Brain pericyte (primary cell): Measurements from ENCODE around the gene CAPN9.
A peak's percentile ranks its signal among the peaks of the same experiment; 100 is the strongest.

ENCODE experiments used
- DNase-seq: peaks from one replicate; pipeline ENCODE4 v3.0.0-alpha.2; 2012; ENCODE audit warnings: low read depth, low spot score

The CAPN9 gene

GRCh38 chr1:230848235-230848634, 101.0 kb downstream of the CAPN9 start:
- DNase-seq = no peak

GRCh38 chr1:230849451-230850224, 102.5 kb downstream of the CAPN9 start:
- peak; percentile 85 for DNase-seq

GRCh38 chr1:230850547-230850946, 103.4 kb downstream of the CAPN9 start:
- no peak for DNase-seq

- no peak for DNase-seq
These were observed 104.1 kb downstream of the CAPN9 start for GRCh38 chr1:230851291-230851691.
